Stimulated activated CD4-positive, alpha-beta T cell treated with anti-CD3 and anti-CD28 coated beads, Interleukin-1b, Interleukin-23, amount 100 ng/mL, for 24 hours (primary cell): ENCODE results near the gene DENND4B.
A peak's percentile ranks its signal among the peaks of the same experiment; 100 is the strongest.
"Not testable (repeated sequence)": the region's sequence is repeated elsewhere in the genome, so short reads cannot be mapped to it uniquely, and the experiment has no call there.

ENCODE experiments used
- DNase-seq, 4 experiments: peaks; one replicate each; pipeline ENCODE4 v3.0.0-alpha.2; 2020; ENCODE audit warnings: low read depth in 4 of 4, low spot score in 1 of 4

The DENND4B gene

DNA sequence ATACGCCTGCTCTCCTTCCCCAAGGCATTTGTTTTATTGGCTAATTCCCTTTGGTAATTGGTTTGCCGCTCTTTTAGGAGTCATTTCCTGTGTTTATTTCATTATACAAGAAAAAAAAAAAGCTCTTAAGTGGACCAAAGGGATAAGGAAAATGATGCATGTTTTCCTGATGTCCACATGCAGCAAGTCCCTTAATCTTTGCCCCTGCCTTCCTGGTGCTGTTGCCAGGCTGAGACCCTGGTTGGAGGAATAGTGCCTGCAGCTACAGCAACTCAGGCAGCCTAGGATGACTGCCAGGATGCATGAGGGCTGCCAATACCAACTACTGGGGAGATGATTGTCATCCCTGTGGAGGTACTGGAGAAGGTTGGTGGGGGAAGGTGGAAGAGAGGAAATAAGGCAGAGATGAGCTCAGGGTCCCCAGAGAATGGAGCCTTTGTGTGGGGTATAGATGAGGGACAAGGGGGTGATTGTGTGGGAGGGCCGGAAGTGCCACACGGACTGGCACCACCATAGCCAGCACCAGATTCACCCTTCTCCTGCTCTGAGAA, 17.7 kb downstream of the DENND4B start:
- no peak for DNase-seq

DNA sequence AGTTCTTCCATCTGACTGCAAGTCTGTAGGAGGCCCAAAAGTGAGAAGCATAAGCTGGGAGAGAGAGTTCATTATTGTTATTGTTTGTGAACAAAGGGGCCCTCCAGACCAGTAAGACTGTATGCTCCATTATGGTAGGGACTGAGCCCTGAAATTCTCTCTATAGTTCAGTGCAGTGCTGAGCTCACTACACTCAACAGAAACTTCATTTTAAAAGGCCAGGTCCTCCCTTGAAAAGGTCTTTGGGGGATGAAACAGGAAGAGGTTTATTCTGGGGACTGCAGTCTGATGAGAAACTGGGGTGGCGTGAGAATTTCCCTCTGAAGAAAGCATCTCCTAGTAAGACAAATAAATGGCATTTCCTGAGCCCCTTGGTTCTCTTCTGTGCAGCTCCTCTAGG, 18.3 kb downstream of the DENND4B start:
- no peak for DNase-seq

DNA sequence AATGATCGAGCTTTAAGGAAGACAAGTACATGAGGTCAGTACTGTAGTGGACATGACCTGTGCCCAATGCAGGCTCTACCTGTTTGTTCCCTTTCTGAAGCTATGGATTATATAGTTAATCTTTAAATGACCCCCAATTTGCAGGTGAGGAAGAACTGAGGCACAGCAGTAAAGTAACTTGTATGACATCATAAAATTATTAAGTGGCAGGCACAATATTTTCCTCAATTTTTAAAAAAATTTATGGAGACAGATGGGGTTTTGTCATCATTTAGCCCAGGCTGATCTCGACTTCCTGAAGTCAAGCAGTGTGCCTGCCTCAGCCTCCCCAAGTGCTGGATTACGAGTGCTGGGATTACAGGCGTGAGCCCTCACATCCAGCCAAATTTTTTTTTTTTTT, 20.1 kb downstream of the DENND4B start:
- DNase-seq = no peak

DNA sequence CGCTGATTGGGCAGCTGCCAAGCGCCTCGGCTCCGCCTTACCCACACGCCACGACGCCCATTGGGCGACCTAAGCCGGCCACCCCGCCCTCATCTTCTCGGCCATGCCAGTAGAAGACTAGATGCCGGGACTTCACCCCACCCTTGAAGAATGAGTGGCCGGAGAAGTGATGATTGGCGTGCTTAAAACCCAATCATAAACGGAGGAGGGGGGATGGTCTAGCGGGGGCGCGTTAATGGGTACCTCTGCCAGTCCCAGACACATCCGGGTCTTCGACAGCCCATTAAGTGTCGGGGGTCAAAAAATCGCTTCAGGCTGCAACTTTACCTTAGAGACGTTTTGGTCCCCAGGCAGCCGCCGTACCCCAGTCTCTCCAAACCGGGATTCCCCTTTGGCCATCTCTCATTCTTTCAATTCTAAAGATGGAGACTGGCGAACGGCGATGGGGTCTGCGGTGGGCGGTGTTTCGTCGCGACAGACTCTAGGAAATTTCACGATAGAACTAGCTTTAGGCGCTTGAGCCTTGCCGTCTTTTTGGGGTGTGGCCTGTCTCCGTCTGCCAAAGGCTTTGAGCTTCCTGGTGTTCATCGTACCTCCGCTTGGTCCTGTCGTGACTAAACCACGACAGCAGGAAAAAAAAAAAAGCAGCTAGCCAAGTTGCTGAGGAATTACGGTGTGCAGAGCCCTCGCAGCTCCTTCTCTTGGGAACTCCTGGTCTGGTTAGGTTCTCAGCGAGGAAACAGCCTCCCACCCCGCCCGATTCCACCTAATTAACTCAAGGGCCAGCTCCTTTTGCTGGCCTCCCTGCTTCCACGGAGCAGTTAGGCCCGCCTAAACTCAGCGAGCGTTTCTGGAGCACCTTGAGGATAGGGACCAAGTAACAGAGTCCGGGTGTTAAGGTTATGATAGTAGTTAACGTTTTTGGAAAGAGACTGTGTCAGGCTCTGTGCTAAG, 23.3 kb downstream of the DENND4B start, which contains the start of gene GATAD2B:
Gene GATAD2B, minus strand, starts transcription at position 1 of the 954 bp plus-strand sequence. CDS start 94,625 bp downstream, outside the sequence.
- peak; percentile 92 to 99 (median 94) for DNase-seq

DNA sequence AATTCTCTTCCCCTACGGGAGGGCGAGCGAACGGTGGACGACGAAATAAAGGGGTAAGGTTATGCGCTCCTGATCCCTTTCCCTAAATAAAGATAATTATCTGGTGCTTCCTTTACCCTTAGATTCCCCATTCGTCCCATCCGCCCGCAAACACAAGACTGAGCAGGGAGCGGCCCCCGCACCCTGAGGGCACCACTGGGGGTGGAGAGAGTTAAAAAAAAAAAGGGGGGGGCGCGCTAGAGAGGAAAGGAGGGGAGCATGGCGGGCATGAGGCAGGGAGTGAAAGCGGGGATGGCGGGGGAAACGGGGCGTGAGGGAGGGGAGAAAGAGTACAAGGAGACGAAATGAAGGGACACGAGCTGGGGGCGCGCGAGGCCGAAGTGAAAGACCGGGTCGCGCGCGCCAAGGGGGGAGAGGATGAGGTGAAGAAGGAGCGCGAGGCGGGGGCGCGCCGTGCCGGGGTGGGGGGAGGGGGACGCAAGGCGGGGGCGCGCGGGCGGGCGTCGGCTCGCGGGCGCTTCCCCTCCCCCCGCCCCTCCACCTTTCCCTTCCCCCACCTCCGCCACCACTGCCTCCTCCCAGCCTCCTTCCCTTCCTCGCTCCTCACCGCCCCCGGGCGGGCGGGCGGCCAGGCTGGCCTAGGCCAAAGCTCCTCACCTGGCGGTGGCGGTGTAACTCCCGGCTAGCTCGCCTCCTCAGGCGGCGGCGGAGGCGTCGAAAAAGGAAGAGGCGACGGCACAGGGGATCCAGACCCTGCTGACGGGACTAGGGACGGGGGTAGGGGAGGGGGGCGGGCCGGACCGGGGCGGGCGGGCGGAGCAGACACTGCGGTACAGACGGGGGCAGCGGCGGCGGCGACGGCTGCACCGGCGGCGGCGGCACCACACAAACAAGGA, 24.2 kb downstream of the DENND4B start:
- DNase-seq = peak; percentile 27 to 65 (median 51)

DNA sequence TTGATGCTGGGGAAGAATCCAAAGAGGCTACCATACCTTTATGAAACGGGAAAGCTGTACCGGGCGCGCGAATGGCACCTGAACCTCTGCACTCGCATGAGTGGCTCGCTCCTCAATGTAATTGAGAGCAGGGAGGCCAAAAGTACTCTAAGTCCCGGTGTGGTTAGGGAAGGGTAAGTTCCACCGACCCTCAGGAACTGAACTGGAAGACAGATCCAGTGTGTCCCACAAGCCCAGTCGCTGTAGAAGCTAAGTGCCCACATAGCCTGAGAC, 24.8 kb downstream of the DENND4B start:
- DNase-seq = no peak

DNA sequence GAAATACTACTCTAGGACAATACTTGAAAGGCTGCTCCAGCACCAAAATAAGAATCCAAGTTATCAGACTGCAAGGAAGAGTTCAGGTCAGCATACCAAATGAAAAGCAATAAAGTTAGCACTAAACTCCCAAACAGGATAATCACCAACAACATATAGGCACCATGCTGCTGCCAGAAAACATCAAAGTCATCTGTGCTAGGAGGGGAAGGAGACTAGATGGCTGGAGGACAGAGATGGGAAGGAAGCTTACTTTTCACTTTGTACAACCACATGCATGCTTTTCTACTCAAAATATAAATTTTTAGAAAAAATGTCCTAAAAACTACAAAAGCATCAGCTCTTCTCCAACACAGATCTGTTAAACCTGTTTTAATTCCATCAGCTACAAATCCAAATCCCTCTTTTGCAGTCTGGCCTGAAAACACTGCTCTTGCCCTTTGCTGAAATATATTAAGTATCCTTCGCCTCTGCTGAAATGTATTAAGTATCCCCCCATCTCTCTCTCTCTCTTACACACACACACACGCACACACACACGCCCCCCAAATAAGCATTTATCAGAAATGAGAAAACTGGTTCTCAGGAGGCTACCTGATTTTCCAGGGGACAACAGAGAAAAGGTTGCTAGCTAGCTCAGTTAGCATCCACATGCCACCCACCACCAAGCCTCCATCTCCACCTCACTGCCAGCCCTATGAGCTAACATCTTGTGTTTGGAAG, 25.3 kb downstream of the DENND4B start:
- no peak for DNase-seq

DNA sequence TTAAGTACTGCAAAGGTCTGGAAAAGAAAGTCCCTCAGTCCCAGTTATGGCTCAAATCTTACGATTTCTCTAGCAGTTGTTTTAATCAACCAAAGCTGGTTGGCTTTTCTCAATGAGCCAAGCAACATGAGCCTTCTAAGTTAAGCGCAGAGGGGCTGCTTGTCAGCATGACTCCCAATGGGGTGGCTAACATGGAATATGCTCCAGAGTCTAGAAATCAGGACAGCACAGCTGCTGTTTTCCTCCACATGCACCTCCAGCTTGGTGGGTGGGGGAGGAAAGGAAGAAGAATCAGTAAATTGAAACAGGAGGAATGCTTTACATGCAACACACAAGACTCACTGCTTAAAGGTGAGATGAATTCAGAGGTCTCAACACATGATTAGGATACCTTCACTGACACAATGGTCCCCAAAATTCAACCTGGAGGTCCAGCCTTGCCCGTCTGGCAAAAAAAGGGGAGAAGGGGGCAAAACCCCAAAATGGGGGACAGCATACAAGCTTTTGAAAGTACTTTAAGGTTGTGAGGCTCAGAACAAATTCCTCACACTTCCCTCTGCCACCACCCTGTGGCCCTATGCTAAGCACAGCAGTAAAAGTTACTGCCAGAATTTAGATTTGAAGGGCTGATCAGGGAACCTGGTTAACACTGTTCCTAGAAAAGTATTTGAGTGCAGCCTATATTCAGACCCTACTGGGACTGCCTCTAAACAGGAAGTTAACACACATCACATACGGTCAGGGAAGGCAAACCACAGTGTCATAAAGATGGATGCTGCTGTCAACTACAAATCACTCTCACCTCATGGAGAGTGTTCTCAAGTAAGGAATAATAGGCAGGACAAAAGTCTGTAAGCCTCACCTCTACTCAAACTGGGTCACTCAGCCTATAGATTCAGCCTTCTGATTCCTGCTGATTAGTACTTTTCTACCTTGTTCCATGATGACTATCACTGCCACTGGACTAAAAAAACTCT, 26.4 kb downstream of the DENND4B start:
- DNase-seq = no peak

DNA sequence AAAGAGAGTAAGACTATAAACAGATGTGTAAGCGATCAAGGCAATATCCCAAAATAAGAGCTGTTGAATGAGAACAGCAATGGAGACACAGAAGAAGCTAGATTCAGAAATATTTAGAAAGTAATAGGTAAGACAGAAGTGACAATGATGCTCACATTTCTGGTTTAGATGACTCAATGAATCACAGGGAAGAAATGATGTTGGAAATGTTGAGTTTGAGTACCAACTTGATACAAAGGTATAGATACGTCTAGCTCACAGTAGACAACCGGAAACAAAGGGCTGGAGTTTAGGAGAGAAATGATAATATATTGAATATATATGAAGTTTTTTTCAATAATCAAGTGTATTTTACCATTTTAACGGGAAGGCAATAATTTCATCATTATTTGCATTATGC, 30.2 kb downstream of the DENND4B start:
- DNase-seq = no peak

DNA sequence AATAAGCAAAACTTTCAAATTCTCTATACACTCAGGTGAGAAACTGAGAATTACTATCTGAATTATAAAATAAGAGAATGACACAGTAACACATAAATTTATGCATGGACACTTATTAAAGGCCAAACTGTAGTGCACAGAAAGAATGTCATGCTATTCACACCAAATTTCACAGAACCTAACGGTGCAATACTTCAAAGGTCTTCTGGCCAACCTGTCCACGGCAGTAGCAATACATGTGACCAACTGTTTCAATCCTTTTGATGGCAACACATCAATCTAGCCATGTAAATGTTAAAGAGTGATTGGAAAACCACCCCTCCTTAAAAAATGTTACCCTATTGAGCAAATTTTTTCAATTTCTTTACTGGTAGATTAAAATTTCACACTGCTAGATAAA, 34.2 kb downstream of the DENND4B start:
- no peak for DNase-seq

DNA sequence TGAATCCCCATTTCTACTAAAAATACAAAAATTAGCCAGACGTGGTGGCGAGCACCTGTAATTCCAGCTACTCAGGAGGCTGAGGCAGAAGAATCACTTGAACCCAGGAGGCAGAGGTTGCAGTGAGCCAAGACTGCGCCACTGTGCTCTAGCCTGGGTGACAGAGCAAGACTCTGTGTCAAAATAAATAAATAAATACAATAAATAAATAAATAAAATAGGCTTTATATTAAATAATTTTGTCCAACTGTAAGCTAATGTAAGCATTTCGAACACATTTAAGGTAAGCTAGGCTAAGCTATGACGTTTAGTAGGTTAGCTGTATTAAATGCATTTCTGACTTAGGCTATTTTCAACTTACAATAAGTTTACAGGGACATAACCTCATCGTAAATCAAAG, 36.0 kb downstream of the DENND4B start:
- DNase-seq = not testable (repeated sequence)

DNA sequence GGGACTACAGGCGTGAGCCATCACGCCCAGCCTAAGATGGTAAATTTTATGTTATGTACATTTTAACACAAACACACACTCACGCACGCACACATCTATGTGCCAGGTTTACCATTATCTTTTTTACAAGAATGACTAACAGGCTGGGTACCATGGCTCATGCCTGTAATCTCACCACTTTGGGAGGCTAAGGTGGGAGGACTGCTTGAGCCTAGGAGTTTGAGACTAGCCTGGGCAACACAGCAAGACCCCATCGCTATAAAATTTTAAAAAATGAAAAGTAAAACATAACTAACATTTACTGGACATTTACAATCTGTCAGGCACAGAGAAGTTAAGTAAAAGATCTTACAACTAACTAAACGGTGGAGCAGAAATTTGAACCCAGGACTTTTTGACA, 38.4 kb downstream of the DENND4B start:
- DNase-seq = no peak

DNA sequence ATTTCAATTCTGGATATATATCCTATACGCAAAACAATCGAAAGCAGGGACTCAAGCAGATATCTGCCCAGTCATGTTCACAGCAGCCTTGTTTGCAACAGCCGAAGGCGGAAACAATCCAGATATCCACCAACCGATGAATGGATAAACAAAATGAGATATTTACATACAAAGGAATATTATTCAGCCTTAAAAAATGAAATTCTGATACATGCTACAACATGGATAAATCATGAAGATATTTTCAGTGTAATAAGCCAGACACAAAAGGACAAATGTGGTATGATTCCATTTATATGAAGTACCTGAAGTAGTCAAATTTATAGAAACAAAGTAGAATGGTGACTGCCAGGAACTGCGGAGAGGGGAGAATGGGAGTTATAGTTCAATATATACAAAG, 39.4 kb downstream of the DENND4B start:
- no peak for DNase-seq

DNA sequence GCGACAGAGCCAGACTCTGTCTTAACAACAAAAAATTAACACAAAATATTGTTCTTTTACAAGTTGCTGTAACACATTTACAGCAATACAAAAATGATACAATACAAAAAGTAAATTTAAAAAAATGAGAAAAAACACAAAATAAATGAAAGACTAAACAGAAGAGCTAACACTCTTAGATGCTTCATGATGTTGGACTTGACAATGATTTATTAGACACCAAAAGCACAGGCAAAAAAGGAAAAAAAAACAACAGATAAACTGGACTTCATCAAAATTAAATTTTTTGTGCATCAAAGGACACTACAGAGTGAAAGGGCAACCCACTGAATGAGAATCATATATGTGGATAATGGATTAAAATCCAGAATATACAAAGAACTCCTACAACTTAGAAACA, 40.1 kb downstream of the DENND4B start:
- DNase-seq = no peak

DNA sequence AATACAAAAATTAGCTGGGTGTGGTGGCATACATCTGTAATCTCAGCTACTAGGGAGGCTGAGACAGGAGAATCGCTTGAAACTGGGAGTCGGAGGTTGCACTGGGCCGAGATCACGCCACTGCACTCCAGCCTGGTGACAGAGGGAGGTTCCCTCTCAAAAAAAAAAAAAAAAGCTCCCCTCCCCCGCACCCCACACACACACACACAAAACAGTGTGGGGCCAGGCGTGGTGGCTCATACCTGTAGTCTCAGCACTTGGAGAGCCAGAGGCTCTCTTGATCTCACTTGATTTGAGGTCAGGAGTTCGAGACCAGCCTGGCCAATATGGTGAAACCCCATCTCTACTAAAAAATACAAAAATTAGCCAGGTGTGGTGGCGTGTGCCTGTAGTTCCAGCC, 40.6 kb downstream of the DENND4B start:
- not testable (repeated sequence) for DNase-seq

DNA sequence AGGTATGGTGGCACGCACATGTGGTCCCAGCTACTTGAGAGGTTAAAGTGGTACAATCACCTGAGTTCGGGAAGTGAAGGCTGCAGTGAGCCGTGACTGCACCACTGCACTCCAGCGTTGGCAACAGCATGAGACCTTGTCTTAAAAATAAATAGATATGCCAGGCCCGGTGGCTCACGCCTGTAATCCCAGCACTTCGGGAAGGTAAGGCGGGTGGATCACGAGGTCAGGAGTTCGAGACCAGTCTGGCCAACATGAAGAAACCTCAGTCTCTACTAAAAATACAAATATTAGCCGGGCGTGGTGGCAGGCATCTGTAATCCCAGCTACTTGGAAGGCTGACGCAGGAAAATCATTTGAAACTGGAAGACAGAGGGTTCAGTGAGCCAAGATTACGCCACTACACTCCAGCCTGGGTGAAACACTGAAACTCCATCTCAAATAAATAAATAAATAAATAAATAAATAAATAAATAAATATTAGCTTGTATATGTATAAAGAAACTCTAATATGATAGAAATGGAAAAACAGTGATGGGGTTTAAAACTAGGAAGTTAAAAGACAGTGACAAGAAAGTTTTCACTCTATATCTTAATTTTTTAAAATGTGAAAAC, 42.6 kb downstream of the DENND4B start:
- no peak for DNase-seq

DNA sequence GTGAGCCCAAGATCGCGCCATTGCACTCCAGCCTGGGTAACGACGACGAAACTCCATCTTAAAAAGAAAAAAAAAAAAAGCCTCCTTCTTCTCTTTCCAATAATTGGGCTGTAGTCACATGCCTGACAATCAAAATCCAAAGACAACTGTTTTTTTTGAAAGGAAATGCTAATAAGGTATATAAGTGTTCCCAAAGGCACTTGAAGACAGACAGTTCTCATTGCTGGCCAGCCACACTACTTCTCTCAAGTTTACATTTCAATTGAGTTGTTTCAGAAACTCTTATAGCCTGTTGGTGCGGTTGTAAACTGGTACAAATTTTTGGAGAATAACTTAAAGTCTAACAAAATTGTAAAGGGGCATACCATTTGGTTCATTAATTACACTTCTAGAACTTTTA, 47.0 kb downstream of the DENND4B start:
- DNase-seq = no peak

DNA sequence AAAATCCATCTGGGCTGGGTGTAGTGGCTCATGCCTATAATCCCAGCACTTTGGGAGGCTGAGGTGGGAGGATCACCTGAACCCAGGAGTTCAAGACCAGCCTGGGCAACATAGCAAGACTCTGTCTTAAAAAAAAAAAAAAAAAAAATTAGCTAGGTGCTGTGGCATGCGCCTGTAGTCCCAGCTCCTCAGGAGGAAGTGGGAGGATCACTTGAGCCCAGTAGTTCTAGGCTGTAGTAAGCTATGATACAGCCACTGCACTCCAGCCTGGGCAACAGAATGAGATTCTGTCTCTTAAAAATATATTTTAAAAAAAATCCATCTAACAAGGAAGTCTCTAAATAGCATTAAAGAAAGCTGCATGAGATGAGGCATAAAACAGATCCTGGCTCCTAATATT, 50.7 kb downstream of the DENND4B start:
- not testable (repeated sequence) for DNase-seq

DNA sequence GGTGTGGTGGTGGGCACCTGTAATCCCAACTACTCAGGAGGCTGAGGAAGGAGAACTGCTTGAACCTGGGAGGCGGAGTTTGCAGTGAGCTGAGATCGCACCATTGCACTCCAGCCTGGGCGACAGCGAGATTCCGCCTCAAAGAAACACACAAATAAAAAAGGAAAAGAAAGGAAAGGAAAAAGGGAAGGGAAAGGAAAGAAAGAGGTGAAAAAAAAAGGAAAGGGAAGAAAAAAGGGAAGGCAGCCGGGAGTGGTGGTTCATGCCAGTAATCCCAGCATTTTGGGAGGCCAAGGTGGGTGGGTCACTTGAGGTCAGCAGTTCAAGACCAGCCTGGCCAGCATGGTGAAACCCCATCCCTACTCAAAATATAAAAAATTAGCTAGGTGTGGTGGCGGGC, 55.5 kb downstream of the DENND4B start:
- DNase-seq = not testable (repeated sequence)
